Mesodermal cell (in vitro differentiated cells): ENCODE measurements around the gene FRS3.
A peak's percentile ranks its signal among the peaks of the same experiment; 100 is the strongest.

Experiments
- H3K27ac ChIP-seq: 2 replicates; pipeline ENCODE4 v1.7.0; 2013; ENCODE audit warnings: mild to moderate bottlenecking, low read depth, low read length, moderate library complexity; ENCODE audit not compliant: severe bottlenecking
- H3K36me3 ChIP-seq: 2 replicates; pipeline ENCODE4 v1.7.1; 2013; ENCODE audit warnings: mild to moderate bottlenecking, low read length, moderate library complexity; ENCODE audit not compliant: control insufficient read depth, insufficient read depth
- H3K4me1 ChIP-seq: one replicate; pipeline ENCODE4 v1.7.1; 2013; ENCODE audit warnings: mild to moderate bottlenecking, low read length; ENCODE audit not compliant: insufficient read depth, control insufficient read depth, poor library complexity, severe bottlenecking
- H3K4me3 ChIP-seq: 2 replicates; pipeline ENCODE4 v1.7.0; 2013; ENCODE audit warnings: low read length, control low read depth, mild to moderate bottlenecking; ENCODE audit not compliant: insufficient read depth, poor library complexity, severe bottlenecking; ENCODE audit errors: extremely low read depth
- H3K9me3 ChIP-seq: 2 replicates; pipeline ENCODE4 v1.7.1; 2013; ENCODE audit warnings: mild to moderate bottlenecking, low read length, moderate library complexity; ENCODE audit not compliant: control insufficient read depth
- WGBS, 2 experiments: methylation state at CpG; one replicate each; pipeline ENCODE4 v1.1.5; 2013; ENCODE audit warnings: missing lambda C conversion rate in 2 of 2; ENCODE audit not compliant: insufficient coverage in 2 of 2; 5-methylcytosine and 5-hydroxymethylcytosine counted together

FRS3 gene

GRCh38 chr6:41740366-41741162 is 39.1 kb downstream of the FRS3 start:
- no peak overlapping the region for H3K4me3 ChIP-seq
- H3K9me3 ChIP-seq: no peaks in the 10 kb centered on the region
- H3K27ac ChIP-seq: no peak overlapping the region
- WGBS, 2 experiments: 70 to 93% methylated on average over 7 to 10 of the region's 13 CpGs
- H3K4me1 ChIP-seq: peaks cover 45% of the 10 kb centered on the region
- no peaks in the 10 kb centered on the region for H3K36me3 ChIP-seq

GRCh38 chr6:41739041-41739440 is 40.7 kb downstream of the FRS3 start:
- peak overlapping the region; percentile 69 for H3K27ac ChIP-seq
- 50% methylated on average over 1 of the region's 4 CpGs; no CpG with 5 or more reads in 1 of the 2 experiments for whole genome bisulfite sequencing, 2 experiments

GRCh38 chr6:41737591-41738130 is 42.0 kb downstream of the FRS3 start:
- H3K36me3 ChIP-seq: no peaks in the 10 kb centered on the region
- no peak overlapping the region for H3K27ac ChIP-seq
- no peaks in the 10 kb centered on the region for H3K9me3 ChIP-seq
- no peak overlapping the region for H3K4me3 ChIP-seq
- H3K4me1 ChIP-seq: peaks cover 51% of the 10 kb centered on the region
- 86% methylated on average over 1 of the region's 6 CpGs; no CpG with 5 or more reads in 1 of the 2 experiments for WGBS, 2 experiments

More at GRCh38 chr6:41739041-41739440, 40.7 kb downstream of the FRS3 start:
- H3K9me3 ChIP-seq: no peaks in the 10 kb centered on the region
- peaks cover 45% of the 10 kb centered on the region for H3K4me1 ChIP-seq
- H3K4me3 ChIP-seq: no peak overlapping the region
- H3K36me3 ChIP-seq: no peaks in the 10 kb centered on the region

- 90 to 93% methylated on average over 11 to 13 of the region's 13 CpGs for WGBS, 2 experiments
- peaks cover 49% of the 10 kb centered on the region for H3K4me1 ChIP-seq
- no peaks in the 10 kb centered on the region for H3K36me3 ChIP-seq
- H3K27ac ChIP-seq: no peak overlapping the region
- no peak overlapping the region for H3K4me3 ChIP-seq
- no peaks in the 10 kb centered on the region for H3K9me3 ChIP-seq
Measured at GRCh38 chr6:41736800-41737555, 42.7 kb downstream of the FRS3 start.

GRCh38 chr6:41736186-41736733 is 43.4 kb downstream of the FRS3 start:
- no peak overlapping the region for H3K4me3 ChIP-seq
- H3K9me3 ChIP-seq: no peaks in the 10 kb centered on the region
- no peak overlapping the region for H3K27ac ChIP-seq
- peaks cover 43% of the 10 kb centered on the region for H3K4me1 ChIP-seq
- H3K36me3 ChIP-seq: no peaks in the 10 kb centered on the region
- 75 to 100% methylated on average over 2 of the region's 6 CpGs for WGBS, 2 experiments

- Histone ChIP-seq H3K27ac (no peak within 1 kb of the TSS), H3K36me3 (no peaks in the 10 kb centered on the region), H3K4me3 (peak within 1 kb of the TSS; percentile 53), H3K4me1 (peaks cover 36% of the 10 kb centered on the region), H3K9me3 (no peaks in the 10 kb centered on the region)
- WGBS, 2 experiments: 7 to 14% methylated on average over 30 to 48 of the region's 50 CpGs
Measured at GRCh38 chr6:41735427-41736185, 44.1 kb downstream of the FRS3 start, which contains the start of gene TFEB. Gene TFEB, minus strand, starts transcription at chr6:41735608. Its CDS starts 44,395 bp downstream, at chr6:41691213.

- Histone ChIP-seq H3K4me1 (peaks cover 30% of the 10 kb centered on the region), H3K4me3 (peak overlapping the region; percentile 53), H3K27ac (no peak overlapping the region), H3K36me3 (no peaks in the 10 kb centered on the region), H3K9me3 (no peaks in the 10 kb centered on the region)
- WGBS, 2 experiments: 0 to 1% methylated on average over 22 to 23 of the region's 76 CpGs
Measured at GRCh38 chr6:41734666-41735426, 44.9 kb downstream of the FRS3 start.

- Histone ChIP-seq H3K9me3 (no peaks in the 10 kb centered on the region), H3K4me1 (peaks cover 21% of the 10 kb centered on the region), H3K4me3 (peak overlapping the region; percentile 53), H3K36me3 (no peaks in the 10 kb centered on the region), H3K27ac (peak overlapping the region; percentile 52)
- 0 to 2% methylated on average over 30 to 48 of the region's 73 CpGs for WGBS, 2 experiments
Measured at GRCh38 chr6:41733707-41734665, 45.7 kb downstream of the FRS3 start.

- Histone ChIP-seq H3K4me3 (peak overlapping the region; percentile 53), H3K36me3 (no peaks in the 10 kb centered on the region), H3K4me1 (peaks cover 16% of the 10 kb centered on the region), H3K9me3 (no peaks in the 10 kb centered on the region), H3K27ac (no peak overlapping the region)
- WGBS, 2 experiments: 14 to 16% methylated on average over 9 to 10 of the region's 11 CpGs
Measured at GRCh38 chr6:41733360-41733706, 46.4 kb downstream of the FRS3 start.
